ENCODE measurements around the gene DPH7. TPM values are rescaled to one million over a fixed set of nuclear protein-coding genes. Genes with fewer than 3 reads are reported as not detected.

Gene DPH7
- total RNA-seq, 1 experiment from 2014 or later = 43.9 TPM

- TF ChIP-seq, protein P1, sequence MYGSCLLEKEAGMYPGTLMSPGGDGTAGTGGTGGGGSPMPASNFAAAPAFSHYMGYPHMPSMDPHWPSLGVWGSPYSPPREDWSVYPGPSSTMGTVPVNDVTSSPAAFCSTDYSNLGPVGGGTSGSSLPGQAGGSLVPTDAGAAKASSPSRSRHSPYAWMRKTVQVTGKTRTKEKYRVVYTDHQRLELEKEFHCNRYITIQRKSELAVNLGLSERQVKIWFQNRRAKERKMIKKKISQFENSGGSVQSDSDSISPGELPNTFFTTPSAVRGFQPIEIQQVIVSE (CRISPR knock-in tag; IDR thresholded peaks at IDR 0.05; ENCODE audit: borderline replicate concordance) = no peak
- no peak for TF ChIP-seq NR2C2 (CRISPR knock-in tag; IDR thresholded peaks at IDR 0.05)
- TF ChIP-seq CREB1 (CRISPR knock-in tag; IDR thresholded peaks at IDR 0.05) = no peak
- no peak for TF ChIP-seq ATF1 (CRISPR knock-in tag; IDR thresholded peaks at IDR 0.05)
- TF ChIP-seq FOXJ3 (CRISPR knock-in tag; IDR thresholded peaks at IDR 0.05; ENCODE audit: borderline replicate concordance) = no peak
- TF ChIP-seq ZNF425 (CRISPR knock-in tag; conservative IDR thresholded peaks at IDR 0.05) = no peak
- no peaks in the 10 kb centered on the region for H3K36me3 Mint-ChIP-seq
Observed at GRCh38 chr9:137522746-137523455, 55.8 kb downstream of the DPH7 start.

GRCh38 chr9:137521405-137521985, 57.2 kb downstream of the DPH7 start:
- no peak for ATAC-seq
- POLR2A ChIA-PET = no interaction called here
- no peak for DNase-seq (ENCODE audit: low spot score)

More at GRCh38 chr9:137522746-137523455, 55.8 kb downstream of the DPH7 start:
- no peak for ATAC-seq
- Mint-ChIP-seq H3K9me3 (no peaks in the 10 kb centered on the region), H3K27me3 (ENCODE audit: low read depth) (no peaks in the 10 kb centered on the region), H3K4me1 (no peaks in the 10 kb centered on the region), H3K4me3 (no peak overlapping the region), H3K27ac (no peak overlapping the region)
- DNase-seq (ENCODE audit: low spot score) = no peak
- ChIA-PET CTCF (interaction anchor here (1.0 to 2.7 kb wide), 2 partner anchors 14 to 236 kb away, joined by 3 to 11 read pairs; no protein-coding TSS in a partner anchor), POLR2A (no interaction called here)

More at GRCh38 chr9:137521405-137521985, 57.2 kb downstream of the DPH7 start:
- no peak overlapping the region for H3K4me3 Mint-ChIP-seq
- CTCF ChIA-PET = interaction anchor here (0.5 to 2.7 kb wide), 2 partner anchors 12 to 13 kb away, joined by 3 to 11 read pairs; no protein-coding TSS in a partner anchor
- no peak for TF ChIP-seq TP53 (CRISPR knock-in tag; IDR thresholded peaks at IDR 0.05)
- TF ChIP-seq, protein P2, sequence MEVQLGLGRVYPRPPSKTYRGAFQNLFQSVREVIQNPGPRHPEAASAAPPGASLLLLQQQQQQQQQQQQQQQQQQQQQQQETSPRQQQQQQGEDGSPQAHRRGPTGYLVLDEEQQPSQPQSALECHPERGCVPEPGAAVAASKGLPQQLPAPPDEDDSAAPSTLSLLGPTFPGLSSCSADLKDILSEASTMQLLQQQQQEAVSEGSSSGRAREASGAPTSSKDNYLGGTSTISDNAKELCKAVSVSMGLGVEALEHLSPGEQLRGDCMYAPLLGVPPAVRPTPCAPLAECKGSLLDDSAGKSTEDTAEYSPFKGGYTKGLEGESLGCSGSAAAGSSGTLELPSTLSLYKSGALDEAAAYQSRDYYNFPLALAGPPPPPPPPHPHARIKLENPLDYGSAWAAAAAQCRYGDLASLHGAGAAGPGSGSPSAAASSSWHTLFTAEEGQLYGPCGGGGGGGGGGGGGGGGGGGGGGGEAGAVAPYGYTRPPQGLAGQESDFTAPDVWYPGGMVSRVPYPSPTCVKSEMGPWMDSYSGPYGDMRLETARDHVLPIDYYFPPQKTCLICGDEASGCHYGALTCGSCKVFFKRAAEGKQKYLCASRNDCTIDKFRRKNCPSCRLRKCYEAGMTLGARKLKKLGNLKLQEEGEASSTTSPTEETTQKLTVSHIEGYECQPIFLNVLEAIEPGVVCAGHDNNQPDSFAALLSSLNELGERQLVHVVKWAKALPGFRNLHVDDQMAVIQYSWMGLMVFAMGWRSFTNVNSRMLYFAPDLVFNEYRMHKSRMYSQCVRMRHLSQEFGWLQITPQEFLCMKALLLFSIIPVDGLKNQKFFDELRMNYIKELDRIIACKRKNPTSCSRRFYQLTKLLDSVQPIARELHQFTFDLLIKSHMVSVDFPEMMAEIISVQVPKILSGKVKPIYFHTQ (CRISPR knock-in tag; IDR thresholded peaks at IDR 0.05) = no peak
- no peak for TF ChIP-seq ZNF219 (CRISPR knock-in tag; IDR thresholded peaks at IDR 0.05; ENCODE audit: borderline replicate concordance)
- TF ChIP-seq SMAD4 (CRISPR knock-in tag; IDR thresholded peaks at IDR 0.05) = no peak
- TF ChIP-seq ZBTB21 (CRISPR knock-in tag; IDR thresholded peaks at IDR 0.05; ENCODE audit: borderline replicate concordance) = no peak
- TF ChIP-seq IRF2 (CRISPR knock-in tag; IDR thresholded peaks at IDR 0.05; ENCODE audit: borderline replicate concordance, low read depth) = no peak
- TF ChIP-seq EMX1 (CRISPR knock-in tag; IDR thresholded peaks at IDR 0.05) = no peak
- no peak for TF ChIP-seq FOXP1 (CRISPR knock-in tag; IDR thresholded peaks at IDR 0.05; ENCODE audit: borderline replicate concordance)
- TF ChIP-seq, protein P3, sequence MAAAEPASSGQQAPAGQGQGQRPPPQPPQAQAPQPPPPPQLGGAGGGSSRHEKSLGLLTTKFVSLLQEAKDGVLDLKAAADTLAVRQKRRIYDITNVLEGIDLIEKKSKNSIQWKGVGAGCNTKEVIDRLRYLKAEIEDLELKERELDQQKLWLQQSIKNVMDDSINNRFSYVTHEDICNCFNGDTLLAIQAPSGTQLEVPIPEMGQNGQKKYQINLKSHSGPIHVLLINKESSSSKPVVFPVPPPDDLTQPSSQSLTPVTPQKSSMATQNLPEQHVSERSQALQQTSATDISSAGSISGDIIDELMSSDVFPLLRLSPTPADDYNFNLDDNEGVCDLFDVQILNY (CRISPR knock-in tag; IDR thresholded peaks at IDR 0.05) = no peak
- no peak overlapping the region for H3K27ac Mint-ChIP-seq
- H3K9me3 Mint-ChIP-seq = no peaks in the 10 kb centered on the region
- no peaks in the 10 kb centered on the region for H3K27me3 Mint-ChIP-seq (ENCODE audit: low read depth)
- no peaks in the 10 kb centered on the region for H3K4me1 Mint-ChIP-seq
- H3K36me3 Mint-ChIP-seq = no peaks in the 10 kb centered on the region
